Femur (tissue), 1 donor: Measurements from ENCODE around the gene STARD10.

Experiments
- DNase-seq: peaks from one replicate; pipeline ENCODE4 v3.0.0-alpha.2; 2017

STARD10 gene

DNA sequence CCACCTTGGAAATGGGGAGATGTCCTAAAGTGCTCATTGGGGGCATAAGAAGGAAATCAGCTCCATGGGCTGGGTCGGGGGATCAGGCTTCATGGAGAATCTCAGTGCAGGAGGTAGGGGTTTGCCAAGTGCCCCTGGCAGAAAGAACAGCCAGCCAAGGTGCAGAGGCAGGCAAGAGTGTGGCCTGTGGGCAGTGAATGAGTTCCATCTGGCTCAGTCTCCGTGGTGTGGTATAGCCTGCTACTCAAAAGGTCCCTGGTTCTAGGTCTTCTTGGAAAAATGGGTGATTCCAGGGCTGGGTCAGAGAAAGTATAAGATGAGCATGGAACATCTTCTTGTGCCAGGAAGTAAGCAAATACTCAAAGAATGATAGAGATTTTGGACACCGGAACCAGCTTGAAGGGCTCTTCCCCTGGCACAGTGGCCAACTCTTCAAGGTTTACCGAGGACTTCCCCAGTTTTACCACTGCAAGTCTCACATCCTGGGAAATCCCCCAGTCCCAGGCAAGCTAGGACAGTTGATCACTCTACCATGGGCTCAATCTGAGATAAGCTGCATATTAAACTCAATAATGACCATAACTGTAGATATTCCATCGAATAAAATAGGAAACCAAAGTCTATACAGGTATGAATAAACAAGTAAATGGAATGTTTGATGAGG, 31.1 kb downstream of the STARD10 start:
- no peak for DNase-seq

DNA sequence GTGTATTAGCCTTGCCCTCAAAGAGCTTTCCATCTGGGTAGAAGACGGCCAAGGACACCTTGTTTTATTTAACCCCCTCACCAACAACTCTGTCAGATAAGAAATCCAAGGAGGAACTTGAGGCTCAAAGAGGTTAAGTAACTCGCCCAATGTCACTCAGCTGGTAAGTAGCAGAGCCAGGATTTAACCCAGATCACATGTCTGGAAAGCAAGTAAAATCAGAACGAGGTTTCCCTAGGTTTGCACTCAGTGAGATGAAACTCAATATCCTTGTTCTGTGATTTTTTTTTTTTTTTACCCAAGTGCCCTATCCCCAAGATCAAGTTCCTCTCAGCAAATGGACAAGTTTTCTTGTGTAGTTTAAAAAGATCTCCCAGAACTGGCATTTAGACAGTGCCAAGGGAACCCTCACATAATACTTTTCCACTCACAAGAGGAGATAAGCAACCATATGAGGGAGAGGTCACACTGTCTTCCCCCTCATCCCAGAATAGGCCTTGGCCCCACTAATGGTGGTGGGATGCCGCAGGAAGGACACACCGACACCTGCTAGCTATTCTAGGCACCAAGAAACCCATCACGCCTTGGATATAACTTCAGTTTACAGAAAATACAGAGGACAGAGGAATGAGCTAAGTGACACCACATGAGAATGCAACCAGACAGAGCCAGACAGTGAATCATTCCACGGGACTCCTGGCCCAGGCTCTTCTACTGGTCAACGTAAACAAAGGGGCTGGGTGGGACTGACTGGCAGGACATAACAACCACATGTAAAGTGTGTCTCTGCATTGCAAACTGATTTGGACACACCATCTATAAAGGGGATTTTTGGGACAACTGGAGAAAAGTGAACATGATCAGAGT, 33.1 kb downstream of the STARD10 start:
- no peak for DNase-seq

DNA sequence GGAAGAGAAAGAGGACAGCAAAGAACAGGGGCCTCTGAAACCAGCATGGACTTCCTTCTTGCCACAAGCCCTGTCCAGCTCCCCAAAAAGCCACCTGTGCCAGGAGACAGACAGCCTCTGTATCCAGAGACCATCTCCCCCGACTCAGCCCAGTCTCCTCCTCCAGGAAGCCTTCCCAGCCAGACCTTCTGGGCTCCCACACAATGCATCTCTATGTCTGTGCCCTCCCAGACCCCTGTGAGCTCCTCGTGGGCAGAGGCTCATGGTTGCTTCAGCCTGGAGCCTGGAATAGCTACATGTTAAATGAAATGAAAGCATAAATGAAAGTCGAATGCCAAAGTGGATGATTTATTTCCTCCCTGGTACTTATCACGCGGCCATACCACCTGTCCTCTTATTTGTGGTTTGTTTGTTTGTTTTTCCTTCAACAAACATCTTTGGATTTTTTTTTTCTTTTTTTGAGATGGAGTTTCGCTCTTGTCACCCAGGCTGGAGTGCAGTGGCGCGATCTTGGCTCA, 34.3 kb downstream of the STARD10 start:
- no peak for DNase-seq

DNA sequence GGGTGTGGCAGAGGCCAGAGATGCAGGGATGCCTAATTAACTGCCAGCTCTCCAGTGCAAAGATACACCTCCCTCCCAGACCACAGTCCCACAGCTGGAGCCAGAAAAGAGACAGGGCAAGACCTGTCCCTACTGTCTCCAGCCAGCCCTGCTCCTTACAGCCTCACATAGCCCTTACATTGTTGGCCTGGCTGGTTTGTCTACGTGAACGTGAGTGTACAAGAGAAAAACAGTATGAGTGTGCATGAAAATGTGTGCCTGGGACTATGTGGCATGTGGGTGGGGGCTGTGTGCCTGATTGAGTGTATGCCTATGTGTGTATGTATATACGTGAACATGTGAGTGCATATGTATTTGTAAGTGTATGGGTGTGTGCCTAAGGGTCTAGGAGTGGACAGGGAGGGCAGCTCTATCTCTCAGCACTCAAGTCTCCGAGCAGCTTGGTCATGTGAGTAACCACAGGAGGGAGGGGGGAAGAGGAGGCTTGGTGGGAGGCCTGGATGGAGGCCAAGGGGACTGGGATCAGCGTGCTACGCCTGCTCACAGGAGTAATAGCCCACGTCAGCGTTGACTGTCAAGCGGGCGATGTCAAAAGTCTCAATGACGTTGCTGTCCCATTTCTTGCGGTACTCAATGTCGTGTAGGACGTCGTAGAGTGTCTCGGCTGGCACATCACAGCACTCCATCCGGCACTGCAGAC, 35.0 kb downstream of the STARD10 start:
- peak; percentile 68 for DNase-seq

DNA sequence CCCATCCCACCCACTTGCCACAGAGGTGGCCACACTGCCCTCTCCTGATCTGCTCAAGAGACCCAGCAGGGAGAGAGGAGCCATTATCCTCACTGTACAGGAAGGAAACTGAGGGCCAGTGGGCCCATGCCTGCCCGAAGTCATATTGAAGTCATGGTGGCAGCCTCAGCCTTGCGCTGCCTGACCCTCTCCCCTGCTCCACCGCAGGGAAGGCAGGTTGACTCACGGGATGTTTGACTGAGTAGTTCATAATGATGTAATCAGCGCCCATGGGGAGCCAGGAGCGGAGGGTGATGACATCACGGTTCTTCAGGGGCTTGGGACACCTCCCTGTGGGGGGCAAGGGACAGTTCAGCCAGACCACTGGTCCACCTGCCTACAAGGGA, 35.5 kb downstream of the STARD10 start:
- DNase-seq: no peak

DNA sequence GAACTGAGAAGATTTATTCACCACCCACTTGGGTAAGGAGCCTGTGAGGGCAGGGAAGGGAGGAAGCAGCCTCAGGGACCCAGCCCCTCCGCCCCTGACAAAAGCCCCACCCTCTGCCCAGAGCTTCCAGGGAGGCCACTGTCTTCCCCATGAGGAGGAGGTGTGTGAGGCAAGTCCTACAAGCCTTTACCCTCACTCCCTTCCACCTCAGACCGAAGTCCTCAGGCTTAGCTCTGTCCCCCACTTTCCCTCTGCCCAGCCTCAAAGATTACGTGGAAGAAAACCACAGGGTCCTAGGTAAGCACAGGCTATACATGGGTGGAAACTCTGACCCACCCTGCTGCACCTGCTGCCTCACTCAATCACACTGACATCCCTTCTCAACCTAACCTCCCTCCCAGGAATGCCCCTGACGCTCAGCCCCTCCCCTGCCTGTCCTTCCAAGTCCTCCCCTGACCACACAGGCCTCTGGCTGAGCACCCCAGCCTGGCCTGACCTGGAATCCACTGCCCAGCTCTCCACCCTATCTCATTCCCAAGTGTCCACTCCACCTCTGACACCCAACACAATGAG, 38.0 kb downstream of the STARD10 start:
- no peak for DNase-seq

DNA sequence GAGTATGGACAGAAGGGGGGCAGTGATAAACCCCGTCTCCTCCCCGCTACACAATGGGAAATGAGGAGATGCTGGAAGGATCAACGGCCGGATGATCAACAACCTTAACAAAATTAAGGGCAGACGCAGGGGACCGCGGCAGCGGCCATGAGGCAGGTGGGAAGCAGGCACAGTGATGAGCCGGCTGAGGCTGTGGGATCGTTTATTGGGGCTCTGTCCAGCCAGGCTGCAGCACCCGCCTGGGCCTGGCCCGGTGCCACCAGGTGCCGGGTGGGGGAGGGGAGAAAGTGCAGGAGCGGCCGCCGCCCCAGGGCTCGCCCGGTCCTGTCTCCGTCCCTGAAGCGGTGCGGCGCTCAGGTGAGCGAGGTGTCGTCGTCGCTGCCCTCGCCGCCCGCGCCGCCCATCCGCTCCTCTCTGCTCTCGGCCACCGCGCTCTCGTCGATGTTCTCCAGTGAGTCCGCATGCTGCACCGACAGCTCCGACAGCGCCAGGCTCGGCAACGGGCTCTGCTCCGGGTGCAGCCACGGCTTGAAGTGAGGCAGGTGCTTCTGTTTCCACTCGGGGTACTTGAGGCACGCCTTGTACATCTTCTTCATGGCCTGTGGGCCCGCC, 39.2 kb downstream of the STARD10 start:
- no peak for DNase-seq

DNA sequence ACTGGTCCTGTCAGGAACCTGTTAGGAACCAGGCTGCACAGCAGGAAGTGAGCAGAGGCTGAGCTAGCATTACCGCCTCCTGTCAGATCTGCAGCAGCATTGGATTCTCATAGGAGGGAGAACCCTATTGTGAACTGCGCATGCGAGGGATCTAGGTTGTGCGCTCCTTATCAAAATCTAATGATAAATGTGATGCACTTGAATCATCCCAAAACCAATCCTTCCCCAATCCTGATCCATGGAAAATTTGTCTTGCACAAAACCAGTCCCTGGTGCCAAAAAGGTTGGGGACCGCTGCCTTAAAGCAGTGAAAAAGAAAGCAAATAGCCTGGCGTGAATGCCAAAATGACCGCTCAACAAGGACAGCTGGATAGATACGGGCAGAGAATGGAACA, 39.7 kb downstream of the STARD10 start:
- DNase-seq: no peak

DNA sequence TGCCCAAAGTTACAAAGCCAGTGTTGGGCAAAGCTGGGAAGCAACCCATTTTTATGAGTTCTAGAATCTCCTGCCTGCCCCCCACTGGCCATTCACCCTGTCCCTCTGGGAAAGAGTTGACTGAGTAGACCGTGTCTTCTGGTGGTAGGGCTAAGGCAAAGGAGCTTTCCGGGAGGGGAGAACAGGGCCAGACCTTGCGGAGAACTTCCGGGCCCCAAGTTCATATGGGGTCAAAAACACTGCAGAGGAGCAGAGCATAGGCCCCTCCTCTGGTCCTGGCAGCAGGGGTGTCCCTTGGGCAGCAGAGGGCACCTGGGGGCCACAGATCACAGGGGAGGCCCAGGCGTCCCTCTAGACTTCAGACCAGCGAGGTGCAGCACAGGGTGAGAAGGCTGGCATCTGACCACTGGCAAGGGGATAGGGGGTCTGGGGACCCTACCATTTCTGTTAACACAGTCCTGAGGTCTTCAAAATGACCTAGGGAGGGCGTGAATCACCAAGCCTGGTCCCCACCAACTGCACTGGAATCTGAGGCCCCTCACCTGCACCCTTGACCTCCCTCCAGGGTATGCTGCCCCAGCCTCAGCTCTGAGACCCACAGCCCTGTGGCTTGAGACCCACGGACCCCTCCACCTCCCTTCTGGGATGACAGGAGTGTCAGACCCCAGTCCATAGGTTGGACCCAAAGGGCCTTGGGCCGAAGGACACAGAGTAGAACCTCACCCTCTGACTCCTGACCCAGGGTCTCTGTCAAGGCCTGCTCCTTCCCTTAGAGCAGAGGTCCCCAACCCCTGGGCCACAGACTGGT, 40.3 kb downstream of the STARD10 start:
- no peak for DNase-seq

DNA sequence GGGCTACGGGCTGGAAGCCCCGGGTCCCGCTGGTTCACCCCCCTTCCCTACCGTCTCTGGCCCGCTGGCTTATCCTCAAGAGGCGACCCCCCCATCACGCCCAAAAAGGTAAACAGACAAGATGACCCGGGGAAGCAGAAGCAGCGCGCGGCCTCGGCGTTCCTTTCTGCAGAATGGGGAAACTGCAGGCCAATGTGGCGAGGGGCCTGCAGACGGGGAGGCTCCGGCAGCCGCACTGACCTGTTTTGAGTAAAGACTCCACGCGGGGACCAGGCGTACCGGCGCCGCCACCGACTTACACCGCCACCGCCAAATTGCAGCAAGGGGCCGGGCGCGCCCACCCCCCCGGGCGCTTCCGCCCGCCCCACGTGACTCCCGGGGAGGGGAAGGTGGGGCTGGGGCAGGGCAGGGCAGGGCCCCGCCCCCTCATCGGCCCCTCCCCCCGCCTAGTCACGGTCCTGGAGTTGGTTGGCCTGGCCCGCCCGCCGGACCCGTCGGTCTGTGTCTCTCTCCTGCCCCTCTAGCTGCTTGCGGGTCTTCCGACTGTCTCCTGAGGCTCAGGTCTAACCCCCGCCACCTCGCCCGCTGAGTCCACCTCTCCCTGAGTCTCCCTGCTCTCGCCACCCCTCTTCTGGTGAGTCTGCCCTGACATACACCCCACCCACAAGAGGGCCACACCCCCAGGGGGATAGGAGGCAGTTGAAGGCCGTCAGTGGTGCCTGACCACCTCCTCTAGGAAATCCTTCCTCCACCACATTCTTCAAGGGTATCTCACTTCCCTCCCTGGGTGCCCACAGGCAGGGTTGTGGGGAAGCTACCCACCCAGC, 41.5 kb downstream of the STARD10 start, which contains the start of gene ARAP1:
Gene ARAP1, minus strand, starts transcription at position 321 of the 827 bp plus-strand sequence. CDS start 25,280 bp downstream, outside the sequence.
- DNase-seq: peak; percentile 79

DNA sequence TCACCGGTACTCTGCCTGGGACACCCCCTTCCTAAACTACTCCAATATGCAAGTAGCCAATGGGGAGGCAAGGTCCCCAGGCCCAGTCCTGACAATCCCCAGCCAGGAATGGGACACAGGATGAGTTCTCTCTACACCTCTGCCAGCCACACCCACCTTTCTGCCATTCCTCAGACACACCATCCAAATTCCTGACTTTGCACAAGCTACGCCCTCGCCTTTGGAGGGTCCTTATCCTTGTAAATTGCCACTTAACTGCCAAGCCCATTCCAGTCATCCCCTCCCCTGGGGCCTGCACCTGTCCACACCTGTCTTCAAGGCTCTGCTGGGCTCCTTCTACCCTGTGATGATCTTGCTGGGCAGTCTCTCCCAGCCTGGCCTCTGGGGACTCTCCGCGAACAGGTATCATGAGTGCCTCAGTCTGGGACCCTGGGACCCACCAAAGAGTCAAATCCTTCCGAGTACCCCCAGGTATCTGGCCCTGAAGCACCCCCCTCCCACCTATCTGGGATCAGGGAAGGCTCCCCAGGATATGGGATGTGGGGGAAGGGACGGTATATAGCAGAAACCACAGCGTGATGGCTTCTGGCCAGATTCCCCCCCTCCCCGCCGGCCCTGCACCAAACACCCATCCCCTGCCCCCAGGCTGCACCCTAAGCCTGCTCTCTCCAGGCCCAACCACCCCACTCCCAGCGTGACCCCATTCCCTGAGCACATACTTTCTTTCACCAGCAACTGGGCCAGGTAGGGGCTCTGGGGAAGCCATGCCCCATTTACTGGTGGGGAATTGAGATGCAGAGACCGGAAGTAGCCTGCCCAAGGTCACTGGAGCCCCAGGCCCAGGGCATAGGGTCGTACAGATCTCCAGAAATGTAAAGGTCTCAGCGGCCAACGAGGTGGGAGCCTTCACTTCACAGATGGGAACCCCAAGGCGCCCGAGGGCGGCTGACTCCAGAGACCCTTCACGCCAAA, 42.4 kb downstream of the STARD10 start:
- no peak for DNase-seq

DNA sequence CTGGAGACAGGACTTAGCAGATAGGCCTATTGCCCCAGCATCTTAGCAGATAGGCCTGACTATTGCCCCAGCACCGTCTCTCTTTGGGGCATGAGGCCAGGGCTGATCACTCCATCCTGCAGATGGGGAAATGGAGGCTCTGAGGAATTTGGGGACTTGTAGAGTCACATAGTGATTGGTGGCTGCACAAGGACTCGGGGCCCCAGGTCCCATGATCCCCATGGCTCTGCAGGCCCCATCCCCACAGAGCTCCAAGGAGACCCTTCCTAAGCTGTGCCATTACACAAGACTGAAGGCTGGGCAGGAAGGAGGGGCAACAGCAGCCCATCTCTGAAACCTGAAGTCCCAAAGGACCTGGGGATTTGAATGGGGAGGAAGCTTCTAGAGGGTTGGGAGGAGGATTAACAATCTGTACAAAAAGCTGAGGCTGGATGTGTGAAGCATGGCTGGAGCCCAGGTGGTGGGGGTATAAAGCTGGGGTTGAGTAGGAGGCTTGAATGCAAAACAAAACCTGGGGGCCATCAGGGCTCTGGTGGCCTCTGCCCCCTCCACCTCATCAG, 43.2 kb downstream of the STARD10 start:
- DNase-seq: no peak

DNA sequence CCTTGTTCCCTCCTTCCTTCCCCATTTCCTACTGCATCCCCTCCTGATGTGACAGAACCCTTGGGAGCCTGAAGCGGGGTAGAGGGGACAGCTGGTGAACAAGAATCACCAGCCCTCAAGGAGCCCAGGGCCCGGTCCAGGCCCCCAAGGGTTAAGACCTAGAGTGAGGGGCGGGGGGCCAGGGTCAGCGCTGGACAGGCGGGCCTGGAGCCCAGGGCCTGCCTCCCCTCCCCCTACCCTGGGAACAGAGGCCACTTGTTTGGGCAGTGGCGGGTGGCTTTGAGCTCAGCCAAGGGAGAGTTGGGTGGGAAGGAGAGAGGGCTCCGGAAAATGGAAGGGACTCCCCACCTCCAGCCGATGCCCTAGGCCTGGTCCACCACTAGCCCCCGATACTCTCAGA, 43.8 kb downstream of the STARD10 start:
- DNase-seq: no peak

DNA sequence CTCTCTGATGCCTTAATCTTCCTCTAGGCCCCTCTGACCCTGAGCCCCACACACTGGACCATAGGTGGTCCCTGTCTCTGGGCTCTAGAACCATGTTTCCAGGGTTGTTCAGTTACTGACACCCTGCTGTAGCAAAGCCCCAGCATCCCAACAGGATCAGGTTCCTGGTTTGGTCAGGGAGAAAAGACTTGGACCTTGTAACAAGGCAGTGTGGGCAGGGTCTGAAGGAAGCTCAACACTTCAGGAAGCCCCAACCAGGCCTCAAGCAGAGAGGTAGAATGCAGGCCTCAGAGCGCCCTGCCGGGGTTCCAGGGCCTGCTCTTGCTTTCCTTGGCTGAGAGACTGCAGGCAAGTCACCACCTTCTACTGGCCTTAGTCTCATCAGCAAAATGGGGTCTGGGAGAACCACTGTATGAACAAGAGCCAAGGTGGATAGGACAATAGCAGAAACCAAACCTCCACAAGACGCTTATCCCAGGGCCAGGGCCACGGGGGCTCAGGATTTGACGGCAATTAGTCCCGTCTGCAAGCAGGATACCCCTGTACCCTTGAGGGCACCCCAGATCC, 46.5 kb downstream of the STARD10 start:
- no peak for DNase-seq

DNA sequence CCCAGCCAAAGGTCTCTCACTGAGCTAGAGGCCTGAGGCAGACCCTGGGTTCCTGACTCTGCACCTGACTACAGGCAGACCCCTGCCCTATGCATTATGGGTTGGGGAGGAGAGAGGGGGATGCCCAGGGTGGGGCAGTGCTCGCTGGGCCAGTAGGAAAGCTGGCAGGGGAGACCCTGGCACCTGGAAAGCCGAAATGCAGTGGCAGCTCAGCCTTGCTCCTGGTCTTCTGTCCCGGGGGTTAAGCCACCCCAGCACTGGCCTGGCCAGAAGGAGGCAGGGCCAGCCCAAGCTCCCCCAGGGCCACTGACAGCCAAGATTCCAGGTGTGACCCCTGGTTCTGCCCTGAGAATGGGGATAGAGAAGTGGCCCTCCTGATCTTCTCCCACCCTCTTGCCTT, 47.0 kb downstream of the STARD10 start:
- no peak for DNase-seq

DNA sequence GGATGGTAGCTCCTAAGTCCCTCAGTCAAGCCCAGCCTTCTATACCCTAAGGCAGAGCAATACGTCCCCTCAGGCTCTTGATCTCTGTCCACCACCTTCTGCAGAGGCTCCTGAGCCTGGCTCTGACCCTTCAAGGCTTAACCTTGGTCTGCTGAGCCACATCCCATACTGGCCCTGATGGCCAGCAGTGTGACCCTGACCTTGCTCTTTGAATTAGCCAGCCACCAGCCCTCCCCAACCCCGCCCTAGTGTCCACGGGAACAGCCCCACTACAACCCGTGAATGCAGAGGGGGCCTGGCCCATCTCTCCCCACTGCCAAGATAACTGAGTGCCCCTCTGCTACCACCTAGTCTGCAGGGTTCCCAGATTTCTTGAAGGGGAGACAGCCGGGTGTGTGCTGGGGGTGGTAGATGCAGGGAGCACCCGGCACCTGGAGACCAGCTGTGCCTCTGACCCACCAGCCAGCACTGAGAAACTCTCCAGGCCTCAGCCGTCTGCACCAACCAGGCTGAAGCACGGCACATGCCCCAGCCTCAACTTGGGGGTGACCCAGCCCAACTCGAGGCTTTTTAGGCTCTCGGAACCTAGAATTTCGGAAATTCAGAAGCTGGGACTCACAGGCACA, 47.8 kb downstream of the STARD10 start:
- DNase-seq: no peak

DNA sequence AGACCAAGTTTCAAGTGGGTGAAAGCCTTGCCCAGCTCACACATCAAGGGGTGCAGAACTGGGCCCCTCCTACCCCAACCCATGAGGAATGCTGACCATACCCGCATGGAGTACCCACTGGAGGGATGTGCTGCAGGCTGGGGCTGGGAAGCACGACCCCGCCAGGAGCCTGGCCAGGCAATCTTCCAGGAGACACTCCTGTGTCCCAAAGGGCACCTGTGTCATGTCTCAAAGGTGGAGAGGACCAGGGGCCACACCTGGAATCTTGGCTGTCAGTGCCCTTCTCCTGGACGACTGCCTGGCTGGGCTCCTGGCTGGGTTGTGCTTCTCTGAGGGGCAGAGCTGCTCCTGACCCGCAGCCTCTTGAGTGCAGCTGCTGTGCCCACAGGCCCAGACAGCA, 48.3 kb downstream of the STARD10 start:
- DNase-seq: no peak

DNA sequence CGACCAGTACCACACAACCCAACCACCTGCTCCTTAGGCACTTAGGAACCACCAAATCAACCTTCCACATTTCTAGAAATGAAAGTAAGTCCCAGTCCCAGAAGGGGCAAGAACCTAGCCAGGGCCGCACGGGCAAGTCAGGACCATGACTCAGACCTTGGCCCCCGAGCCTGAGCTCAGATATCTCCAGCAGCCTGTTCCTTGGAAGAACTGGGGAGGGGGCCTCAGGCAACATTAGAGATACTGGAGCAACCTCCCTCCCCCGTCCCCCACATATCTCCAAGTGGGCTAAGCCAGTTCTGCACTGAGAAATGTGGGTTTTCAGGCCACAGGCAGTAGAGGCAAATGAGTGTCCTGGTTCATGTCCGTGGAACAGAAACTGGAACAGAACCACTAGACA, 49.4 kb downstream of the STARD10 start:
- no peak for DNase-seq
